Measurements from ENCODE around the gene SIGLEC5. TPM values are rescaled to one million over a fixed set of nuclear protein-coding genes. Genes with fewer than 3 reads are reported as not detected.

The SIGLEC5 gene
- total and polyA plus RNA-seq, 2 of the 4 experiments (the other 2 are of a cell fraction), result not detected

GRCh38 chr19:51664131-51664530, 33.9 kb upstream of the SIGLEC5 start:
- Histone ChIP-seq H3K4me1 (ENCODE audit: control insufficient read depth, insufficient read depth, low read length) (no peaks in the 10 kb centered on the region), H3K79me1 (ENCODE audit: low read depth in 1 of 2, low read length in 2 of 2) (no peaks in the 10 kb centered on the region), H2BK15ac (ENCODE audit: low read depth, low read length) (no peak overlapping the region), H4K91ac (ENCODE audit: insufficient read depth, low read depth, low read length) (no peak overlapping the region), H2AK9ac (replicated peaks; ENCODE audit: low read depth, low read length, poor library complexity) (no peak overlapping the region), H3K4me3 (ENCODE audit: insufficient read depth, low read depth, low read length) (no peak overlapping the region), H4K5ac (ENCODE audit: low read depth, low read length) (no peak overlapping the region), H2AFZ (replicated peaks; ENCODE audit: low read length, poor library complexity) (no peak overlapping the region), H4K8ac (ENCODE audit: low read depth in 2 of 2, low read length in 2 of 2) (no peak overlapping the region), H3K9me3 (ENCODE audit: control insufficient read depth, insufficient read depth, low read length) (no peaks in the 10 kb centered on the region), H3K27ac (ENCODE audit: insufficient read depth, low read length) (no peak overlapping the region), H3K18ac (ENCODE audit: low read depth, low read length) (no peak overlapping the region), H2BK120ac (ENCODE audit: low read depth, low read length) (no peak overlapping the region), H4K20me1 (ENCODE audit: insufficient read depth, low read length) (no peaks in the 10 kb centered on the region), H3K27me3 (ENCODE audit: control insufficient read depth, insufficient read depth, low read length) (no peaks in the 10 kb centered on the region), H3K9me1 (ENCODE audit: insufficient read depth, low read length) (no peaks in the 10 kb centered on the region), H2BK20ac (ENCODE audit: low read depth, low read length) (no peak overlapping the region), H2AK5ac (ENCODE audit: low read depth, low read length) (no peak overlapping the region), H3K14ac (replicated peaks; ENCODE audit: low read depth, low read length) (no peak overlapping the region), H3K36me3 (ENCODE audit: control insufficient read depth, insufficient read depth, low read length) (no peaks in the 10 kb centered on the region), H3K56ac (ENCODE audit: extremely low read depth, insufficient read depth, low read length) (no peak overlapping the region), H3K4me2 (ENCODE audit: low read depth, low read length) (no peak overlapping the region), H2BK5ac (ENCODE audit: low read depth, low read length, poor library complexity, severe bottlenecking) (no peak overlapping the region), H3K23ac (ENCODE audit: low read depth, low read length) (no peak overlapping the region), H3K9ac (ENCODE audit: low read depth, low read length) (no peak overlapping the region), H3K4ac (ENCODE audit: low read depth, low read length) (no peak overlapping the region)
- CTCF ChIA-PET, result no interaction called here
- no peak for TF ChIP-seq MAFK (IDR thresholded peaks at IDR 0.05; ENCODE audit: low read depth, low read length)
- TF ChIP-seq FOS (IDR thresholded peaks at IDR 0.05; ENCODE audit: low read depth, low read length), result no peak
- TF ChIP-seq MXI1 (IDR thresholded peaks at IDR 0.05; ENCODE audit: borderline replicate concordance, low read depth, low read length), result no peak
- POLR2A ChIA-PET (ENCODE audit: unreplicated experiment), result no interaction called here
- no TSS peak for BruUV-seq (replicated peaks)
- no CpG with 5 or more reads among the region's 1 CpG for WGBS, 2 experiments (ENCODE audit: extremely low coverage in 2 of 2, insufficient read length in 1 of 2)
- no peak for DNase-seq
- dilution Hi-C loops (cut with HindIII; ENCODE audit: low sequenced_read_pairs, unreplicated experiment) (no loop called here), in situ Hi-C loops (cut with MboI; ENCODE audit: low sequenced_read_pairs) (loop anchor here (10.0 kb wide), 1 partner anchor 111 kb away; no protein-coding TSS in a partner anchor), intact Hi-C loops (cut with micrococcal nuclease) (loop anchor here (2.0 kb wide), 1 partner anchor 115 kb away; no protein-coding TSS in a partner anchor)
- no peak for ATAC-seq (ENCODE audit: low read depth)
